Trophoblast cell (in vitro differentiated cells and primary cell): ENCODE measurements around the gene CTNS.

ENCODE experiments used
- DNase-seq, 2 donors: peaks; one replicate each; pipeline ENCODE4 v3.0.0-alpha.2; 2016
- H2AFZ ChIP-seq: 2 replicates; pipeline ENCODE4 v1.6.1; 2013; ENCODE audit warnings: low read length, moderate library complexity, mild to moderate bottlenecking; ENCODE audit not compliant: insufficient read depth, poor library complexity
- H2AK5ac ChIP-seq: 2 replicates; pipeline ENCODE4 v1.6.1; 2013; ENCODE audit warnings: mild to moderate bottlenecking, low read length
- H2BK120ac ChIP-seq: 2 replicates; pipeline ENCODE4 v1.6.1; 2013; ENCODE audit warnings: low read length, mild to moderate bottlenecking, moderate library complexity; ENCODE audit not compliant: insufficient read depth, poor library complexity
- H2BK12ac ChIP-seq: 2 replicates; pipeline ENCODE4 v1.6.1; 2013; ENCODE audit warnings: mild to moderate bottlenecking, low read length, moderate library complexity
- H2BK5ac ChIP-seq: 2 replicates; pipeline ENCODE4 v1.6.1; 2013; ENCODE audit warnings: low read length, low read depth, moderate library complexity, mild to moderate bottlenecking; ENCODE audit not compliant: poor library complexity
- H3K14ac ChIP-seq: 2 replicates; pipeline ENCODE4 v1.6.1; 2013; ENCODE audit warnings: mild to moderate bottlenecking, low read length
- H3K18ac ChIP-seq: 2 replicates; pipeline ENCODE4 v1.6.1; 2013; ENCODE audit warnings: mild to moderate bottlenecking, low read length
- H3K23ac ChIP-seq: 2 replicates; pipeline ENCODE4 v1.6.1; 2013; ENCODE audit warnings: low read length
- H3K27ac ChIP-seq: 2 replicates; pipeline ENCODE4 v1.5.1; 2013; ENCODE audit warnings: low read depth, mild to moderate bottlenecking, inconsistent platforms, low read length, moderate library complexity
- H3K27me3 ChIP-seq: 2 replicates; pipeline ENCODE4 v1.6.1; 2013; ENCODE audit warnings: inconsistent platforms, mild to moderate bottlenecking, low read length, moderate library complexity; ENCODE audit not compliant: insufficient read depth
- H3K36me3 ChIP-seq, 2 experiments: 1 replicate in 1 of 2; 2 replicates in 1 of 2; pipeline ENCODE4 v1.6.1; 2013; ENCODE audit warnings: low read length in 2 of 2, mild to moderate bottlenecking in 2 of 2, moderate library complexity in 1 of 2; ENCODE audit not compliant: insufficient read depth in 2 of 2, control insufficient read depth in 1 of 2
- H3K4ac ChIP-seq: 2 replicates; pipeline ENCODE4 v1.6.1; 2013; ENCODE audit warnings: low read depth, mild to moderate bottlenecking, low read length, moderate library complexity
- H3K4me1 ChIP-seq, 2 experiments: 1 replicate in 1 of 2; 2 replicates in 1 of 2; pipeline ENCODE4 v1.6.1; 2013; ENCODE audit warnings: low read length in 2 of 2, mild to moderate bottlenecking in 2 of 2, moderate library complexity in 1 of 2; ENCODE audit not compliant: insufficient read depth in 2 of 2, control insufficient read depth in 1 of 2
- H3K4me2 ChIP-seq: 2 replicates; pipeline ENCODE4 v1.6.1; 2013; ENCODE audit warnings: inconsistent platforms, mild to moderate bottlenecking, low read length, moderate library complexity
- H3K4me3 ChIP-seq: 2 replicates; pipeline ENCODE4 v1.5.1; 2013; ENCODE audit warnings: mild to moderate bottlenecking, low read depth, low read length, inconsistent platforms
- H3K79me1 ChIP-seq: one replicate; pipeline ENCODE4 v1.6.1; 2013; ENCODE audit warnings: low read length
- H3K79me2 ChIP-seq: 2 replicates; pipeline ENCODE4 v1.6.1; 2013; ENCODE audit warnings: low read length, mild to moderate bottlenecking; ENCODE audit not compliant: control insufficient read depth, insufficient read depth, poor library complexity
- H3K9ac ChIP-seq: 2 replicates; pipeline ENCODE4 v1.6.1; 2013; ENCODE audit warnings: mild to moderate bottlenecking, low read length
- H3K9me3 ChIP-seq: 2 replicates; pipeline ENCODE4 v1.6.1; 2013; ENCODE audit warnings: low read depth, mild to moderate bottlenecking, control low read depth, inconsistent platforms, low read length; ENCODE audit not compliant: insufficient read depth
- H4K12ac ChIP-seq: 2 replicates; pipeline ENCODE4 v1.6.1; 2013; ENCODE audit warnings: low read depth, mild to moderate bottlenecking, low read length, moderate library complexity
- H4K8ac ChIP-seq: 2 replicates; pipeline ENCODE4 v1.6.1; 2013; ENCODE audit warnings: low read depth, mild to moderate bottlenecking, low read length, moderate library complexity
- H4K91ac ChIP-seq: one replicate; pipeline ENCODE4 v1.6.1; 2013; ENCODE audit warnings: low read depth, mild to moderate bottlenecking, low read length, moderate library complexity
- WGBS: extraction: QIAGEN DNeasy Blood & Tissue Kit; methylation state at CpG from one replicate; pipeline ENCODE4 v1.1.7; 2013; ENCODE audit warnings: missing lambda C conversion rate; ENCODE audit not compliant: insufficient read length, insufficient coverage; ENCODE audit errors: extremely low coverage; 5-methylcytosine and 5-hydroxymethylcytosine counted together

Gene CTNS

DNA sequence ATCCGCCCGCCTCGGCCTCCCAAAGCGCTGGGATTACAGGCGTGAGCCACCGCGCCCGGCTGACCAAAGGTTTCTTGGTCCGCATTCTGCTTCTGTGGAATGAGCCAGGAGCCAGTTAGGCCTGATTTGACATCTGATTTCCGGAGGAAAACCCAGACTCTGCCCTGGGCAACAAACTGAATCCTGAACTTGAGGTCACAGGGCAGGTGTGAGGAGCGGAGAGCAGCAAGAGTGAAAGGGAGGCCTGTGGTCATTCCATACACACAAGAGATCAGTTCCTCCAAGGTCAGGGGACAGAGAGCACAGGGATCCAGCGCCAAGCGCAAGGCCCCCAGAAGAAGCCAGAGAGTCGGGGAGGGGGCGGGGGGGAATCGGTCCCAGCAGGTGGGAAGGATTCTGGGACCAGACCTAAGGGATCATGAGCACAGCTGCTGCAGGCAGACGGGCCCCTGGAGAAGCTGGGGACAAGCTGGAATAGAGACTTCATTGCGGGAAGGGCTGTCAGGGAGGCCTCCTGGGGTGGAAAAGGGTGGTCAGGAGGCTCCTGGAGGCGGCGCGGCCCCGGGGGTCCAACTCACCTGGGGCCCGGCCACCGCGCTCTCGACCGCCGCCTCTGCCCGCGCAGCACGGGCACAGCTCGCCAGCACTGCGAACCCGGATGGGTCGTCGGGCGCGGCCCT is 946 bp upstream of the CTNS start:
- H3K23ac ChIP-seq: no peak overlapping the region
- H3K4ac ChIP-seq: no peak overlapping the region

DNA sequence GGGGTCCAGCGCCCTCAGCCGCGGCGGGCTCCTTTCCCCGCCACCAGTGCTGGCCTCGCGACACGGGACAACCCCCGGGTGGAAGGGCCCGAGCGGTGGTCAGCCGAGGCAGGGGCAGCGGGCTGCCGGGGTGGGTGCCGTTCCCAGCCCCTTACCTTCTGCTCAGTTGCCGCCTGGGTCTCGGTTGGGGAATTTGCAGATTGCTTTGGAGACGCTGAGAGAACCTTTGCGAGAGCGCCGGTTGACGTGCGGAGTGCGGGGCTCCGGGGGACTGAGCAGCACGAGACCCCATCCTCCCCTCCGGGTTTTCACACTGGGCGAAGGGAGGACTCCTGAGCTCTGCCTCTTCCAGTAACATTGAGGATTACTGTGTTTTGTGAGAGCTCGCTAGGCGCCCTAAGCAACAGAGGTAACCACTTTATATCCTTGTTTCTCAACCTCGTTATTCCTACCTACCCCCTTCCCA is 381 bp downstream of the CTNS start:
- Histone ChIP-seq H2AK5ac (no peak overlapping the region), H3K27me3 (no peaks in the 10 kb centered on the region), H3K4me2 (peak overlapping the region; percentile 82), H3K79me1 (peaks cover 5% of the 10 kb centered on the region), H3K4me1 (peaks cover 2 to 4% of the 10 kb centered on the region in 2 experiments), H3K79me2 (peaks cover 10% of the 10 kb centered on the region), H2BK12ac (no peak overlapping the region), H3K23ac (no peak overlapping the region), H4K8ac (peak overlapping the region; percentile 98), H4K91ac (peak overlapping the region; percentile 4), H2BK5ac (no peak overlapping the region), H3K27ac (peak overlapping the region; percentile 96), H2AFZ (peak overlapping the region; percentile 95), H3K36me3 (peaks cover 10 to 14% of the 10 kb centered on the region in 2 experiments), H4K12ac (peak overlapping the region; percentile 10), H3K9ac (peak overlapping the region; percentile 75), H2BK120ac (no peak overlapping the region), H3K4me3 (peak overlapping the region; percentile 89), H3K9me3 (no peaks in the 10 kb centered on the region), H3K4ac (no peak overlapping the region), H3K18ac (peak overlapping the region; percentile 10), H3K14ac (peak overlapping the region; percentile 5)
- WGBS: no CpG with 5 or more reads among the region's 31 CpGs
- DNase-seq: no peak

More for the DNA sequence above, 946 bp upstream of the CTNS start:
- Histone ChIP-seq H3K9ac (peak overlapping the region; percentile 91), H3K4me2 (peak overlapping the region; percentile 68), H3K4me3 (peak overlapping the region; percentile 97), H3K79me2 (peaks cover 10% of the 10 kb centered on the region), H2BK120ac (peak overlapping the region; percentile 10), H3K9me3 (no peaks in the 10 kb centered on the region), H2BK12ac (peak overlapping the region; percentile 62), H3K14ac (peak overlapping the region; percentile 82), H3K36me3 (peaks cover 8 to 16% of the 10 kb centered on the region in 2 experiments), H3K27ac (peak overlapping the region; percentile 47), H3K27me3 (no peaks in the 10 kb centered on the region), H4K8ac (peak overlapping the region; percentile 84), H4K91ac (peak overlapping the region; percentile 58), H3K18ac (peak overlapping the region; percentile 71), H3K79me1 (peaks cover 5% of the 10 kb centered on the region), H2BK5ac (peak overlapping the region; percentile 18), H3K4me1 (peaks cover 2 to 4% of the 10 kb centered on the region in 2 experiments), H2AFZ (peak overlapping the region; percentile 82), H2AK5ac (no peak overlapping the region), H4K12ac (peak overlapping the region; percentile 34)
- peak; percentile 92 to 96 for DNase-seq
- WGBS: no CpG with 5 or more reads among the region's 38 CpGs

DNA sequence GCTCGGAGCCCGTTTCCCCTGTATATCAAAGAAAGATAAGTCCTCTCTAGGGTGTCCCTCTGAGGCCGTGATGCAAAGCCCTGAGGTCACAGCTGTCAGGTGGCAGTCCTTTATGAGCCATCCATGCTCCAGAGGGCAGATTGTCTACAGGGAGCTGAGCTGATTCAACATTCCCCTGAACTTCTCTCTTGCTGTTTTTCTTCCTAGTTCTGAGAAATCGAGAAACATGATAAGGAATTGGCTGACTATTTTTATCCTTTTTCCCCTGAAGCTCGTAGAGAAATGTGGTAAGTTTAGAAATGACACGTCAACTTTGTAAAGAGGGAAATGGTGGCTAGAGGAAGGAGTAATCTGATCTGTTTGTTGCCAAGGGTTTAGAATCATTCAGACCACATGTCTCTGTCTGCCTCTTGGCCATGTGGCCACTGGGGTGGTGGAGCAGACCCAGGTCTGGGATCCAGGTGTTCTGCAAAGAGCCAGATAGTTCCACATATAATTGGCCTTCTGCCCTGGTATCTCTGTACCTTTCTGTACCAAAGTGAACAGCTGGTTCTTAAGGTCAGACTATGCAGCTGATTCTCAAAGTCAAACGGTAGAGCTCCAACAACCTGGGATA is 3.5 kb downstream of the CTNS start:
- Histone ChIP-seq H4K12ac (no peak overlapping the region), H3K9me3 (no peaks in the 10 kb centered on the region), H3K9ac (no peak overlapping the region), H3K27ac (no peak overlapping the region), H3K36me3 (peaks cover 16 to 18% of the 10 kb centered on the region in 2 experiments), H3K4me3 (no peak overlapping the region), H3K23ac (no peak overlapping the region), H2BK5ac (no peak overlapping the region), H2AFZ (no peak overlapping the region), H3K79me1 (peaks cover 5% of the 10 kb centered on the region), H2AK5ac (no peak overlapping the region), H4K8ac (no peak overlapping the region), H2BK12ac (no peak overlapping the region), H3K14ac (no peak overlapping the region), H3K27me3 (no peaks in the 10 kb centered on the region), H3K4me2 (no peak overlapping the region), H3K4me1 (peaks cover 0 to 4% of the 10 kb centered on the region in 2 experiments), H2BK120ac (no peak overlapping the region), H3K79me2 (peaks cover 8% of the 10 kb centered on the region), H4K91ac (no peak overlapping the region), H3K18ac (no peak overlapping the region), H3K4ac (no peak overlapping the region)
- no CpG with 5 or more reads among the region's 7 CpGs for WGBS
- peak in 1 of 2 donors; percentile 28 for DNase-seq

DNA sequence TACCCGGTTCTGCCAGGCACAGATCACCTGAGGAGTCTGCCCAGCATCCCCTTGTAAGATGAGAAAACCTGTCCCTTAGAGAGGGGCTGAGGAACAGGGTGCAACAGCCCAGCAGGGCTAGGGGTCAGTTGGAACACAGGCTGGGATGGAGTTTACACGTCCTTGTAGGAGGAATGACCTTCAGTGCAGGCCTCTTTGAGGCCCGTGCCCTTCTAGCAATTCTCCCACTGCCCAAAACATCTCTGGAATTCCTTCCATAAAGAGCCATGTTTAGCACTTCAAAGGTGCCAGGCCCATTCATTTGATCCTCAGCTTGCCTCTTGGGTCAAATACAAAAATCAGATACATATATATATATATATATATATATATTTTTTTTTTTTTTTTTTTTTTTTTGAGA is 4.5 kb downstream of the CTNS start:
- H2BK12ac ChIP-seq: no peak overlapping the region
- H3K4me1 ChIP-seq: peaks cover 0 to 4% of the 10 kb centered on the region in 2 experiments
- H2BK120ac ChIP-seq: no peak overlapping the region
- H3K79me1 ChIP-seq: peaks cover 3% of the 10 kb centered on the region
- no peak for DNase-seq
- peaks cover 6% of the 10 kb centered on the region for H3K79me2 ChIP-seq
- no peak overlapping the region for H3K4ac ChIP-seq
- H3K4me2 ChIP-seq: no peak overlapping the region
- no peaks in the 10 kb centered on the region for H3K9me3 ChIP-seq
- no peak overlapping the region for H4K12ac ChIP-seq
- H3K27ac ChIP-seq: no peak overlapping the region
- no peak overlapping the region for H2AK5ac ChIP-seq
- H3K18ac ChIP-seq: no peak overlapping the region
- no peak overlapping the region for H3K23ac ChIP-seq
- H4K91ac ChIP-seq: no peak overlapping the region
- H4K8ac ChIP-seq: no peak overlapping the region
- no peak overlapping the region for H3K9ac ChIP-seq
- no peak overlapping the region for H3K14ac ChIP-seq
- no CpG with 5 or more reads among the region's 3 CpGs for WGBS
- no peak overlapping the region for H3K4me3 ChIP-seq
- peaks cover 20% of the 10 kb centered on the region in 2 experiments for H3K36me3 ChIP-seq
- no peak overlapping the region for H2BK5ac ChIP-seq
- H2AFZ ChIP-seq: no peak overlapping the region
- no peaks in the 10 kb centered on the region for H3K27me3 ChIP-seq
